ENCODE results near the gene PBX1. TPM values are rescaled to one million over a fixed set of nuclear protein-coding genes. Genes with fewer than 3 reads are reported as not detected.

PBX1 gene
- total RNA-seq, 1 donor from 2014 or later = 29.7 TPM

DNA sequence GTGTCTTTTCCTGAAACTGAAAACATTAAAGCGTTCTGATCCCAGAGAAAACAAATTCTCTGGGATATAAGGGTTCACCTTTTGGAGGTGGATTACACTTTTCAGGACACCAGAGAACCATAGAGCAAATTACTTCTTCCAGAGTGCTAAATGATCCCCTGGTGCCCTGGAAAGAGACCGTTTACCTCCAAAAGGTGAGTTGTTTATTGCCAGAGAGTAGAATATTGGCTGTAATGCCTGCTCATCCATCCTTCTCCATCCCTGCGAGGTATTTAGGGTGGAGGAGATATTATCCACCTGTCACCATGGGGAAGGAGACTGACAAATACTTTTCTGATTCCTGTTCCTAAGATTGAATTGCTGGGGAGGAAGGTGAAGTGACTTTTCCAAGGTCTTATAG is 30.4 kb downstream of the PBX1 start:
- H3K4me3 Mint-ChIP-seq (ENCODE audit: unreplicated experiment) = peak overlapping the region; percentile 74
- TF ChIP-seq, protein P1, sequence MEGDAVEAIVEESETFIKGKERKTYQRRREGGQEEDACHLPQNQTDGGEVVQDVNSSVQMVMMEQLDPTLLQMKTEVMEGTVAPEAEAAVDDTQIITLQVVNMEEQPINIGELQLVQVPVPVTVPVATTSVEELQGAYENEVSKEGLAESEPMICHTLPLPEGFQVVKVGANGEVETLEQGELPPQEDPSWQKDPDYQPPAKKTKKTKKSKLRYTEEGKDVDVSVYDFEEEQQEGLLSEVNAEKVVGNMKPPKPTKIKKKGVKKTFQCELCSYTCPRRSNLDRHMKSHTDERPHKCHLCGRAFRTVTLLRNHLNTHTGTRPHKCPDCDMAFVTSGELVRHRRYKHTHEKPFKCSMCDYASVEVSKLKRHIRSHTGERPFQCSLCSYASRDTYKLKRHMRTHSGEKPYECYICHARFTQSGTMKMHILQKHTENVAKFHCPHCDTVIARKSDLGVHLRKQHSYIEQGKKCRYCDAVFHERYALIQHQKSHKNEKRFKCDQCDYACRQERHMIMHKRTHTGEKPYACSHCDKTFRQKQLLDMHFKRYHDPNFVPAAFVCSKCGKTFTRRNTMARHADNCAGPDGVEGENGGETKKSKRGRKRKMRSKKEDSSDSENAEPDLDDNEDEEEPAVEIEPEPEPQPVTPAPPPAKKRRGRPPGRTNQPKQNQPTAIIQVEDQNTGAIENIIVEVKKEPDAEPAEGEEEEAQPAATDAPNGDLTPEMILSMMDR (IDR thresholded peaks at IDR 0.05) = no peak
- H3K36me3 Mint-ChIP-seq (ENCODE audit: unreplicated experiment) = peaks cover 6% of the 10 kb centered on the region
- no peaks in the 10 kb centered on the region for H3K9me3 Mint-ChIP-seq (ENCODE audit: unreplicated experiment)
- peak overlapping the region; percentile 97 for H3K27ac Mint-ChIP-seq (ENCODE audit: unreplicated experiment)
- no peak for DNase-seq (ENCODE audit: extremely low spot score, unreplicated experiment)
- peaks cover 45% of the 10 kb centered on the region for H3K4me1 Mint-ChIP-seq (ENCODE audit: unreplicated experiment)
- H3K27me3 Mint-ChIP-seq (ENCODE audit: unreplicated experiment) = no peaks in the 10 kb centered on the region

DNA sequence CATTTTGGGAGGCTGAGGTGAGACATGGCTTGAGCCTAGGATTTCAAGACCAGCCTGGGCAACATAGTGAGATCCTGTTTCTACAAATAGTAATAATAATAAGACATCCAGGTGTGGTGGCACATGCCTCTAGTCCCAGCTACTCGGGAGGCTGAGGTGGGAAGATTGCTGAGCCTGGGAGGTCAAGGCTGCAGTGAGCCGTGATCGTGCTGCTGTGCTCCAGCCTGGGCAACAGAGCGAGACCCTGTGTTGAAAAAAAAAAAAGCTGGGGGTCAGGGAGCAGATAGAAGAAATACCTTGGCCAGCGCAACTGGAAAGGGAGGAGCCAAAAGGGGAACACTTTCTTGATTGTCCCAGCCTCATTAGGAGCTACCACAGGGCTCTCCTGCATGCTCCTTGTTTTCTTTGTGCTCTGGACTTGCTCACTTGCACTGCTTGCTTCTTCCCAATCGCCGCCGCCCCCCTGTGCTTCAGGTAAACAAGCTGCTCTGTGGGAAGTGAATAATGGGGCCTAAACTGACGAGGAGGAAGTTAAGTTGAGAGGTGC is 31.1 kb downstream of the PBX1 start:
- DNase-seq (ENCODE audit: extremely low spot score, unreplicated experiment) = no peak
- Mint-ChIP-seq H3K36me3 (ENCODE audit: unreplicated experiment) (peaks cover 5% of the 10 kb centered on the region), H3K9me3 (ENCODE audit: unreplicated experiment) (no peaks in the 10 kb centered on the region), H3K27me3 (ENCODE audit: unreplicated experiment) (no peaks in the 10 kb centered on the region), H3K27ac (ENCODE audit: unreplicated experiment) (no peak overlapping the region), H3K4me1 (ENCODE audit: unreplicated experiment) (peaks cover 43% of the 10 kb centered on the region), H3K4me3 (ENCODE audit: unreplicated experiment) (no peak overlapping the region)
- TF ChIP-seq, protein P1 (IDR thresholded peaks at IDR 0.05) = no peak

DNA sequence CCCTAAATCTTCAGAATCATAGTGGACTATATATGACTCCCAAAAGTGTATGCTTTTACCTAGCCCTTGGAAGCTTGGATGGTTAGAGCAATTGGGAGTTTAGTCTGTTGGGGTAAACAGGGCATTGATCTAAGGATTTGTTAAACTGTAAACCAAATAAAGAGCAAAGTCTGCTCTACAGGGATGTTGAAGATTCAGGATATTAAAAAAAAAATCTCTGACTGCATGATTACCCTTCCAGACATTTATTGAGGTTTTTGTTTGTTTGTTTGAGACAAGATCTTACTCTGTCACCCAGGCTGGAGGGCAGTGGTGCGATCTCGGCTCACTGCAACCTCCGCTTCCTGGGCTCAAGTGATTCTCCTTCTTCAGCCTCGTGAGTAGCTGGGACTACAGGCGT is 31.6 kb downstream of the PBX1 start:
- Mint-ChIP-seq H3K36me3 (ENCODE audit: unreplicated experiment) (peaks cover 5% of the 10 kb centered on the region), H3K27me3 (ENCODE audit: unreplicated experiment) (no peaks in the 10 kb centered on the region), H3K4me1 (ENCODE audit: unreplicated experiment) (peaks cover 41% of the 10 kb centered on the region), H3K4me3 (ENCODE audit: unreplicated experiment) (no peak overlapping the region), H3K9me3 (ENCODE audit: unreplicated experiment) (no peaks in the 10 kb centered on the region), H3K27ac (ENCODE audit: unreplicated experiment) (no peak overlapping the region)
- no peak for DNase-seq (ENCODE audit: extremely low spot score, unreplicated experiment)
- TF ChIP-seq, protein P1 (IDR thresholded peaks at IDR 0.05) = no peak

DNA sequence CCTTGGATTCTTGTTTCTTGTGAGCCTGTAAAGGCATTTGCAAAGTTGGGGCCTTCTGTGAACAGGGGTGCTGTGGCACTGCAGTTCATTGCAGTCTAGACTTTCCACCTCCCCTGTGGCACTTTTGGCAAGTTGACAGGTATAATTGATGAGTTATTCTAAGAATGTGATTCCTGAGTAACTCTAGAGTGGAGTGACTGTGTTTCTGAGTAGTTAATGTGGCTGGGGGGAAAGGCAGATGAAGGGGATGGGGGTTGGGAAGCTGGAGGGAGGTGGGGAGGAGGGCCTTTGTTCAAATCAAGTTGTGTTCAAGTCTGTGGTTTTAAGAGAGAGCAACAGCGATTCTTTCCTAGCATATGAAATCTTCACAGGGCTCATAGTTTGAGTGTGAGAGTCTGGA is 32.9 kb downstream of the PBX1 start:
- Mint-ChIP-seq H3K27ac (ENCODE audit: unreplicated experiment) (no peak overlapping the region), H3K4me3 (ENCODE audit: unreplicated experiment) (peak overlapping the region; percentile 24), H3K27me3 (ENCODE audit: unreplicated experiment) (no peaks in the 10 kb centered on the region), H3K9me3 (ENCODE audit: unreplicated experiment) (no peaks in the 10 kb centered on the region), H3K4me1 (ENCODE audit: unreplicated experiment) (peaks cover 39% of the 10 kb centered on the region), H3K36me3 (ENCODE audit: unreplicated experiment) (peaks cover 2% of the 10 kb centered on the region)
- no peak for DNase-seq (ENCODE audit: extremely low spot score, unreplicated experiment)
- TF ChIP-seq, protein P1 (IDR thresholded peaks at IDR 0.05) = no peak

DNA sequence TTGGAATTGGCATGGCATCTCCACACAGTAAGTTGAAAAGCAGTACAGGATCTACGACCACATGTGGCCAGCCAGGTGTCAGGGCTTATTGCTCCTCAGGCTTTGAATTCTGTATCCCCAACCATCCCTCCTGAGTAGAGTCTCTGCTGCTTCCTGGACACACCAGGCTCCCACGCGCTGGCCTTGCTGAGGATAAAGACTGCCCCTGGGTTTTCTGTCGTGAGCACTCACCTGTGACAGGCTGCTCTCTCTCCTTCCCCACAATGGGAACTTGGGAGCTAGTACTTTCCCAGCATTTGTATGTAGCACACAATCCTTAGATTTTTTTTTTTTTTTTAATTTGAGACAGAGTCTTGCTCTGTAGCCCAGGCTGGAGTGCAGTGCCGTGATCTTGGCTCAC is 33.6 kb downstream of the PBX1 start:
- peaks cover 35% of the 10 kb centered on the region for H3K4me1 Mint-ChIP-seq (ENCODE audit: unreplicated experiment)
- H3K9me3 Mint-ChIP-seq (ENCODE audit: unreplicated experiment) = no peaks in the 10 kb centered on the region
- no peak for DNase-seq (ENCODE audit: extremely low spot score, unreplicated experiment)
- peaks cover 4% of the 10 kb centered on the region for H3K36me3 Mint-ChIP-seq (ENCODE audit: unreplicated experiment)
- TF ChIP-seq, protein P1 (IDR thresholded peaks at IDR 0.05) = no peak
- no peaks in the 10 kb centered on the region for H3K27me3 Mint-ChIP-seq (ENCODE audit: unreplicated experiment)
- no peak overlapping the region for H3K27ac Mint-ChIP-seq (ENCODE audit: unreplicated experiment)
- no peak overlapping the region for H3K4me3 Mint-ChIP-seq (ENCODE audit: unreplicated experiment)

Measured in osteocyte (in vitro differentiated cells).